ENCODE measurements around the gene PRKCB.

DNA sequence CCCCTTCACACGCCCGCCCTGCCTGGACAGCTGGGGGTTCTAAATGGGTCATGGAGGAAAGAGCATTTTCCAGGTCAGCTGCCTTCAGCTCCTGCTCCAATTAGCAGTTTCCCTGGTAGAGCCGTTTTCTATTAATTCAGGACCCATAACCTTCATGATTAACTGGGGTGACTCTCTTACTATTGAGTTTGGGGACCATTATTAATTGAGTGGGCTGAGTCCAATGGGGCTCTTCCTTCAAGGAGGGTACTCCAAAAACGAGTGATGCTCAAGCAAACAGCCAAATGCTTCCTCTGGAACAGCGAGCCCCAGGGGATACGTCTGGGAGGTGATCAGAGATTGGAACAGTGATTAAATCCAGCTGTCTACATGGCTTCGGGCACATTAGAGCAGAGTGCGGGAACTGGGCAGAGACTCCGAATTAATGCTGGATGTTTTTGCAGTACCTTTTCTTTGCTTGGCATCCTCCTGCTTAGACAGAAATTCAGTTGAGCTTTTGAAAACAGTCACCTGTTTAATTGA is 352.3 kb downstream of the PRKCB start:
- no peak for TF ChIP-seq EZH2phosphoT487 (IDR thresholded peaks at IDR 0.05; ENCODE audit: unreplicated experiment)
- TF ChIP-seq, protein P1, sequence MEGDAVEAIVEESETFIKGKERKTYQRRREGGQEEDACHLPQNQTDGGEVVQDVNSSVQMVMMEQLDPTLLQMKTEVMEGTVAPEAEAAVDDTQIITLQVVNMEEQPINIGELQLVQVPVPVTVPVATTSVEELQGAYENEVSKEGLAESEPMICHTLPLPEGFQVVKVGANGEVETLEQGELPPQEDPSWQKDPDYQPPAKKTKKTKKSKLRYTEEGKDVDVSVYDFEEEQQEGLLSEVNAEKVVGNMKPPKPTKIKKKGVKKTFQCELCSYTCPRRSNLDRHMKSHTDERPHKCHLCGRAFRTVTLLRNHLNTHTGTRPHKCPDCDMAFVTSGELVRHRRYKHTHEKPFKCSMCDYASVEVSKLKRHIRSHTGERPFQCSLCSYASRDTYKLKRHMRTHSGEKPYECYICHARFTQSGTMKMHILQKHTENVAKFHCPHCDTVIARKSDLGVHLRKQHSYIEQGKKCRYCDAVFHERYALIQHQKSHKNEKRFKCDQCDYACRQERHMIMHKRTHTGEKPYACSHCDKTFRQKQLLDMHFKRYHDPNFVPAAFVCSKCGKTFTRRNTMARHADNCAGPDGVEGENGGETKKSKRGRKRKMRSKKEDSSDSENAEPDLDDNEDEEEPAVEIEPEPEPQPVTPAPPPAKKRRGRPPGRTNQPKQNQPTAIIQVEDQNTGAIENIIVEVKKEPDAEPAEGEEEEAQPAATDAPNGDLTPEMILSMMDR (conservative IDR thresholded peaks at IDR 0.05; ENCODE audit: low read depth in 2 of 2): no peak
